Smooth muscle cell (in vitro differentiated cells): ENCODE measurements around the gene BEND2. TPM values are rescaled to one million over a fixed set of nuclear protein-coding genes. Genes with fewer than 3 reads are reported as not detected.

Experiments used
- DNase-seq: peaks from one replicate; lab custom pipeline; 2025; ENCODE audit not compliant: unreplicated experiment; lab: John Stamatoyannopoulos, UW
- H2AFZ ChIP-seq: fragments of 200-600 bp; sonication (generic); 2 replicates; pipeline ENCODE4 v1.6.0; 2016; ENCODE audit warnings: antibody characterized with exemption, low read depth, mild to moderate bottlenecking
- H3F3A ChIP-seq: fragments of 200-600 bp; sonication (generic); 2 replicates; pipeline ENCODE4 v1.6.0; 2017; ENCODE audit warnings: antibody characterized with exemption, low read depth
- H3K27ac ChIP-seq: fragments of 200-600 bp; sonication (generic); 2 replicates; pipeline ENCODE4 v1.5.1; 2016; ENCODE audit warnings: low read depth, mild to moderate bottlenecking
- H3K27me3 ChIP-seq: fragments of 200-600 bp; sonication (generic); 2 replicates; pipeline ENCODE4 v1.6.1; 2016; ENCODE audit warnings: low read depth, mild to moderate bottlenecking
- H3K36me3 ChIP-seq: fragments of 200-600 bp; sonication (generic); 2 replicates; pipeline ENCODE4 v1.5.1; 2016; ENCODE audit warnings: low read depth
- H3K4me1 ChIP-seq: fragments of 200-600 bp; sonication (generic); 2 replicates; pipeline ENCODE4 v1.5.1; 2016; ENCODE audit warnings: low read depth
- H3K4me2 ChIP-seq: fragments of 200-600 bp; sonication (generic); 2 replicates; pipeline ENCODE4 v1.6.0; 2016; ENCODE audit warnings: mild to moderate bottlenecking
- H3K4me3 ChIP-seq: fragments of 200-600 bp; sonication (generic); 2 replicates; pipeline ENCODE4 v1.5.1; 2016; ENCODE audit warnings: mild to moderate bottlenecking
- H3K79me2 ChIP-seq: fragments of 200-600 bp; sonication (generic); 2 replicates; pipeline ENCODE4 v1.6.0; 2016; ENCODE audit warnings: low read depth, mild to moderate bottlenecking
- H3K9ac ChIP-seq: fragments of 200-600 bp; sonication (generic); 2 replicates; pipeline ENCODE4 v1.6.0; 2016; ENCODE audit warnings: low read depth
- H3K9me3 ChIP-seq: fragments of 200-600 bp; sonication (generic); replicated peaks from 2 replicates; pipeline ENCODE4 v1.5.1; 2016; ENCODE audit warnings: low read depth
- H4K20me1 ChIP-seq: fragments of 200-600 bp; sonication (generic); 2 replicates; pipeline ENCODE4 v1.6.0; 2016; ENCODE audit warnings: low read depth
- WGBS: methylation state at CpG from one replicate; pipeline ENCODE4 v1.1.7; 2016; ENCODE audit warnings: low lambda C conversion rate; 5-methylcytosine and 5-hydroxymethylcytosine counted together
- polyA plus RNA-seq: library from polyadenylated mRNA; unstranded; fragments of >200 nt; fragmentation: Nextera tagmentation; extraction: Ambion mirVana; gene quantifications from 2 replicates; pipeline ENCODE4 v1.2.1, GENCODE V29; 2016
- total RNA-seq: library from RNA; depleted of rRNA; stranded (reverse); fragments of >200 nt; gene quantifications from 2 replicates; pipeline ENCODE4 v1.2.3, GENCODE V29; 2014
- TF ChIP-seq, protein P1 (sequence below): fragments of 200-600 bp; sonication (generic); IDR thresholded peaks from 2 replicates; pipeline ENCODE4 v1.5.1; 2017; ENCODE audit warnings: borderline replicate concordance, mild to moderate bottlenecking, antibody characterized with exemption; ENCODE audit not compliant: insufficient read depth, poor library complexity, severe bottlenecking

BEND2 gene
- total and polyA plus RNA-seq, 2 experiments from 2014 or later: not detected

GRCh38 chrX:18228069-18228468 is 7.4 kb upstream of the BEND2 start:
- Histone ChIP-seq H2AFZ (no peak overlapping the region), H3K36me3 (no peaks in the 10 kb centered on the region), H3K79me2 (no peaks in the 10 kb centered on the region), H3K27ac (no peak overlapping the region), H4K20me1 (no peaks in the 10 kb centered on the region), H3K4me1 (no peaks in the 10 kb centered on the region), H3K4me3 (no peak overlapping the region), H3K9me3 (no peaks in the 10 kb centered on the region), H3F3A (no peaks in the 10 kb centered on the region), H3K9ac (no peak overlapping the region), H3K27me3 (no peaks in the 10 kb centered on the region), H3K4me2 (no peak overlapping the region)
- 86% methylated on average over 14 of the region's 14 CpGs for WGBS
- TF ChIP-seq, protein P1, sequence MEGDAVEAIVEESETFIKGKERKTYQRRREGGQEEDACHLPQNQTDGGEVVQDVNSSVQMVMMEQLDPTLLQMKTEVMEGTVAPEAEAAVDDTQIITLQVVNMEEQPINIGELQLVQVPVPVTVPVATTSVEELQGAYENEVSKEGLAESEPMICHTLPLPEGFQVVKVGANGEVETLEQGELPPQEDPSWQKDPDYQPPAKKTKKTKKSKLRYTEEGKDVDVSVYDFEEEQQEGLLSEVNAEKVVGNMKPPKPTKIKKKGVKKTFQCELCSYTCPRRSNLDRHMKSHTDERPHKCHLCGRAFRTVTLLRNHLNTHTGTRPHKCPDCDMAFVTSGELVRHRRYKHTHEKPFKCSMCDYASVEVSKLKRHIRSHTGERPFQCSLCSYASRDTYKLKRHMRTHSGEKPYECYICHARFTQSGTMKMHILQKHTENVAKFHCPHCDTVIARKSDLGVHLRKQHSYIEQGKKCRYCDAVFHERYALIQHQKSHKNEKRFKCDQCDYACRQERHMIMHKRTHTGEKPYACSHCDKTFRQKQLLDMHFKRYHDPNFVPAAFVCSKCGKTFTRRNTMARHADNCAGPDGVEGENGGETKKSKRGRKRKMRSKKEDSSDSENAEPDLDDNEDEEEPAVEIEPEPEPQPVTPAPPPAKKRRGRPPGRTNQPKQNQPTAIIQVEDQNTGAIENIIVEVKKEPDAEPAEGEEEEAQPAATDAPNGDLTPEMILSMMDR: no peak
- DNase-seq: no peak

GRCh38 chrX:18227458-18227857 is 6.8 kb upstream of the BEND2 start:
- Histone ChIP-seq H3K4me1 (no peaks in the 10 kb centered on the region), H3K79me2 (no peaks in the 10 kb centered on the region), H3K36me3 (no peaks in the 10 kb centered on the region), H3K9me3 (no peaks in the 10 kb centered on the region), H3F3A (no peaks in the 10 kb centered on the region), H4K20me1 (no peaks in the 10 kb centered on the region), H3K9ac (no peak overlapping the region), H3K27ac (no peak overlapping the region), H2AFZ (no peak overlapping the region), H3K4me2 (no peak overlapping the region), H3K4me3 (no peak overlapping the region), H3K27me3 (no peaks in the 10 kb centered on the region)
- DNase-seq: no peak
- WGBS: 89% methylated on average over 7 of the region's 7 CpGs
- TF ChIP-seq, protein P1: no peak

DNA sequence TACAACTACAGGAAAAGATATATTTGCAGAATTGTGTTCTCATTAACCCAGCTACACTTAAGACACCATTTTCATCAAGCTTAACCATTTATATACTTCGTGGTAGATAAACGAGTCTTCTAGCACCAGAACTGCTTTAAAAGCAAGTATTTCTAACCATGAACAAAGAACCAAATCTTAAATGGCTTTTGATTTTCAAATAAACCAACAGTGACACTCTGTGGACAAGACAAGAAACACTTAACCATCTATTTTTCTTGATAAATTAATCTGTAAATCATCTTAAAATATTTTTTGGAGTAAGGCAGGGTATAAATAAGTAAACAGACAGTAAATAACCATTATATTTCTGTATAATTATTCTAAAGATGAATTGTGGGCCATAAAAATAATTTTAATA is 10.2 kb downstream of the BEND2 start:
- 36% methylated on average over 2 of the region's 2 CpGs for WGBS
- Histone ChIP-seq H3K4me3 (no peak overlapping the region), H3F3A (no peaks in the 10 kb centered on the region), H2AFZ (no peak overlapping the region), H3K4me1 (no peaks in the 10 kb centered on the region), H3K27ac (no peak overlapping the region), H3K79me2 (no peaks in the 10 kb centered on the region), H3K9ac (no peak overlapping the region), H3K4me2 (no peak overlapping the region), H3K36me3 (no peaks in the 10 kb centered on the region), H4K20me1 (no peaks in the 10 kb centered on the region), H3K9me3 (no peaks in the 10 kb centered on the region), H3K27me3 (no peaks in the 10 kb centered on the region)
- TF ChIP-seq, protein P1: peak; percentile 47
- no peak for DNase-seq

DNA sequence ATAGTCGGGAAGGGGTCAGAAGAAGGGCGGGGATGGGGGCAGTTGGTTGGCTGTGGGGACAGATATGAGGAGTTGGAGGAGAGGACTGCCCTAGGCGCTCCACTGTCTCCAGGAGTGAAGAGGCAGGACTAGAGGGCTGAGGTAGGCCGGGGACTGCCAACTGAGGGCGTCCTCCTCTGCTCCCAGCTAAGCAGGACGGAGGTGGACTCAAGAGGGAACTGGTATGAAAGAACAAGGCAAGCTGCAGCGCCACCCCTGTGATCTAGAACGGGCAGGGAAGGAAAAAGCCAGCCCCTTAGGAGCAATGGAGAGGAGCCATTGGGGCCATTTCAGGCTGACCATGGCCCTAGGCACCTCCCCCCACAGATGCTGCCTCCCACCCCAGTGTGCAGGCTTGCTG is 14.0 kb downstream of the BEND2 start:
- Histone ChIP-seq H3F3A (no peaks in the 10 kb centered on the region), H4K20me1 (no peaks in the 10 kb centered on the region), H3K4me3 (no peak overlapping the region), H3K27ac (no peak overlapping the region), H3K9me3 (no peaks in the 10 kb centered on the region), H3K36me3 (no peaks in the 10 kb centered on the region), H3K4me2 (no peak overlapping the region), H3K27me3 (no peaks in the 10 kb centered on the region), H3K79me2 (no peaks in the 10 kb centered on the region), H3K9ac (no peak overlapping the region), H3K4me1 (no peaks in the 10 kb centered on the region), H2AFZ (no peak overlapping the region)
- WGBS: 75% methylated on average over 8 of the region's 8 CpGs
- DNase-seq: no peak
- TF ChIP-seq, protein P1: no peak
